Stimulated activated CD4-positive, alpha-beta T cell treated with anti-CD3 and anti-CD28 coated beads, Interleukin-2, amount 100 ng/mL, for 4 hours (primary cell): ENCODE measurements around the gene ULBP2.
"Not testable (repeated sequence)": the region's sequence is repeated elsewhere in the genome, so short reads cannot be mapped to it uniquely, and the experiment has no call there.

Source experiments
- DNase-seq: peaks from one replicate; pipeline ENCODE4 v3.0.0-alpha.2; 2020; ENCODE audit warnings: low read depth

ULBP2 gene

GRCh38 chr6:149927025-149927424 lies 14.8 kb upstream of the ULBP2 start:
- DNase-seq: not testable (repeated sequence)

GRCh38 chr6:149929422-149929821 lies 12.4 kb upstream of the ULBP2 start:
- no peak for DNase-seq

GRCh38 chr6:149931501-149931900 lies 10.3 kb upstream of the ULBP2 start:
- no peak for DNase-seq

- DNase-seq: no peak
Measured at GRCh38 chr6:149933036-149933435, 8.8 kb upstream of the ULBP2 start.

GRCh38 chr6:149933461-149933860 lies 8.4 kb upstream of the ULBP2 start:
- no peak for DNase-seq

GRCh38 chr6:149934249-149935156 lies 7.3 kb upstream of the ULBP2 start:
- DNase-seq: peak; percentile 51

GRCh38 chr6:149935246-149935645 lies 6.6 kb upstream of the ULBP2 start:
- no peak for DNase-seq

- DNase-seq: no peak
Measured at GRCh38 chr6:149935668-149936067, 6.1 kb upstream of the ULBP2 start.

- DNase-seq: no peak
Measured at GRCh38 chr6:149936743-149937142, 5.1 kb upstream of the ULBP2 start.

GRCh38 chr6:149938013-149938570 lies 3.7 kb upstream of the ULBP2 start:
- DNase-seq: not testable (repeated sequence)

- peak; percentile 19 for DNase-seq
Measured at GRCh38 chr6:149938571-149939355, 3.1 kb upstream of the ULBP2 start.

- no peak for DNase-seq
Measured at GRCh38 chr6:149939356-149939648, 2.5 kb upstream of the ULBP2 start.

- no peak for DNase-seq
Measured at GRCh38 chr6:149939909-149940671, 1.7 kb upstream of the ULBP2 start.

- no peak for DNase-seq
Measured at GRCh38 chr6:149940672-149940982, 1.2 kb upstream of the ULBP2 start.

- no peak for DNase-seq
Measured at GRCh38 chr6:149942461-149942829, 631 bp downstream of the ULBP2 start.

- DNase-seq: not testable (repeated sequence)
Measured at GRCh38 chr6:149943321-149943720, 1.5 kb downstream of the ULBP2 start.

GRCh38 chr6:149945276-149945675 lies 3.5 kb downstream of the ULBP2 start:
- DNase-seq: not testable (repeated sequence)

- not testable (repeated sequence) for DNase-seq
Measured at GRCh38 chr6:149946631-149947030, 4.8 kb downstream of the ULBP2 start.

- DNase-seq: not testable (repeated sequence)
Measured at GRCh38 chr6:149947533-149947932, 5.7 kb downstream of the ULBP2 start.

GRCh38 chr6:149948011-149948410 lies 6.2 kb downstream of the ULBP2 start:
- no peak for DNase-seq

- no peak for DNase-seq
Measured at GRCh38 chr6:149948616-149949015, 6.8 kb downstream of the ULBP2 start.

- no peak for DNase-seq
Measured at GRCh38 chr6:149950423-149950822, 8.6 kb downstream of the ULBP2 start.
